Left lung (tissue), 10 donors: ENCODE data around the gene PRKACG. TPM values are rescaled to one million over a fixed set of nuclear protein-coding genes. Genes with fewer than 3 reads are reported as not detected.

Experiments
- ATAC-seq: fragments of 200-7000 bp; cut with Tn5 transposase; one replicate; pipeline ENCODE4 v1.9.1; 2020; ENCODE audit warnings: moderate library complexity
- DNase-seq, 4 donors: peaks; one replicate each; pipeline ENCODE4 v3.0.0-alpha.2; 2013 to 2020
- H3K27ac ChIP-seq, 2 donors: fragments of 200-600 bp; sonication (generic) in 1 of 2; one replicate each; pipeline versions ENCODE4 v1.5.0 to v1.8.0; 2020 to 2021
- H3K27me3 ChIP-seq, 2 donors: fragments of 200-600 bp; sonication (generic) in 1 of 2; one replicate each; pipeline versions ENCODE4 v1.5.0 to v1.8.0; 2020 to 2021
- H3K36me3 ChIP-seq, 2 donors: fragments of 200-600 bp; sonication (generic) in 1 of 2; one replicate each; pipeline versions ENCODE4 v1.5.0 to v1.8.0; 2020 to 2021
- H3K4me1 ChIP-seq, 2 donors: fragments of 200-600 bp; one replicate each; pipeline ENCODE4 v1.8.0; 2021
- H3K4me3 ChIP-seq, 2 donors: fragments of 200-600 bp; sonication (generic) in 1 of 2; one replicate each; pipeline versions ENCODE4 v1.5.0 to v1.8.0; 2020 to 2021; ENCODE audit warnings: mild to moderate bottlenecking in 1 of 2
- H3K9me3 ChIP-seq, 2 donors: fragments of 200-600 bp; sonication (generic) in 1 of 2; one replicate each; pipeline versions ENCODE4 v1.5.0 to v1.8.0; 2020 to 2021
- intact Hi-C, 2 donors: fragments of 100-400 bp; cut with DNase I; formaldehyde crosslinking; loops; one replicate each; pipeline versions ENCODE4 v1.11.2 to v1.14.2; 2022
- polyA plus RNA-seq, 6 donors: library from polyadenylated mRNA; unstranded; fragments of 120-200 nt; gene quantifications; one replicate each; pipeline ENCODE4 v1.2.1, GENCODE V29; 2013; ENCODE audit not compliant: insufficient read length in 6 of 6
- total RNA-seq, 2 donors: library from RNA; stranded (reverse); fragmentation: NEBNext Ultra II Directional; extraction: Animal tissue kit (Norgen Biotek cat#: 25700); gene quantifications; one replicate each; pipeline ENCODE4 v1.2.1, GENCODE V29; 2021
- TF ChIP-seq, protein P1 (sequence below), 2 donors: fragments of 200-600 bp; sonication (generic) in 1 of 2; IDR thresholded peaks; one replicate each; pipeline versions ENCODE4 v1.5.0 to v1.8.0; 2021; ENCODE audit warnings: antibody characterized with exemption in 2 of 2
- donor health status: DM: no; HTN: yes; CAD: no.
- donor health status: DM: no; HTN: no; CAD: no.

PRKACG gene
- total and polyA plus RNA-seq, 8 donors: 0.14 TPM; not detected in 7

DNA sequence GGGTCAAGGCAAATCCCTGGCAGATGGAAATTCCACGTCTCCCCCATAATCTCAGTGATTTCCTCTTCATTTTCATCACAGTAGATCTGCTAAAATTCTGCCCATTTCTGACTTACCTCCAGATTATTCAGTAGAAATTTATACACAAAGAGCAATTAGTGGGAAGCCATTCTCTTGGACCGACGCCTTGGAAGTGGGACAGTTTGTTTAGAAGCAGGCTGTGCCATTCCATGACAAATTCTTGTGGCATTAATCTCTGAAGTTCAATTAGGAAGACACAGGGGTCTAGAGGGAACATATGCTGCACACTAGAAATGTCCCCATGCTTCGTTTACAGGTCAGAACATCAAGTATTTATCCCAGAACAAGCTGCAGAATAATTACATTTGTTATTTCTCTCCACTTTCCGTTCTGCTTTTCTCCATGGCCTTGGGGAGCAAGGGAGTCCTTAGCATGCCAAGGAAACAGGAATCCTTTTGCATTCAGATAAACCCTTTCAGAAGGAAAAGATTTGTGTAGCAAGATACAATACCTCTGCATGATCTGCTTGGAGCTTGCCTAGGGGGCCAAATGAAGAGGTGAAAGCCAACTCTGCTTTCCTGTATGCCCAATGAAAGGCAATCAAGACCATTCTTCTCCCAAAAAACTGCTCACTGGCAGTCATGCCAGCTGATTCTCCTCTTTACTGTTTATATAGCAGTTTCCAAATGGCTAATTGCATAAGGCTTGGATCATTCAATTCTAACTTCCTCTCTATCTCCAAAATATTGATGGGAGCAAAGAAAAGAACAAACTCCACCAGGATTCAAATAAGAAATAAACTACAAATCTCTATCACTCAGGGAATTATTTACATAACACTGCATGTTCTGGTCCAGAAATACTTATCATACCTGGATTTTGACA lies 2.5 kb upstream of the PRKACG start:
- Histone ChIP-seq H3K27me3 (no peaks in the 10 kb centered on the region), H3K9me3 (no peaks in the 10 kb centered on the region), H3K4me3 (no peak overlapping the region), H3K27ac (no peak overlapping the region), H3K36me3 (no peaks in the 10 kb centered on the region), H3K4me1 (no peaks in the 10 kb centered on the region)
- TF ChIP-seq, protein P1, sequence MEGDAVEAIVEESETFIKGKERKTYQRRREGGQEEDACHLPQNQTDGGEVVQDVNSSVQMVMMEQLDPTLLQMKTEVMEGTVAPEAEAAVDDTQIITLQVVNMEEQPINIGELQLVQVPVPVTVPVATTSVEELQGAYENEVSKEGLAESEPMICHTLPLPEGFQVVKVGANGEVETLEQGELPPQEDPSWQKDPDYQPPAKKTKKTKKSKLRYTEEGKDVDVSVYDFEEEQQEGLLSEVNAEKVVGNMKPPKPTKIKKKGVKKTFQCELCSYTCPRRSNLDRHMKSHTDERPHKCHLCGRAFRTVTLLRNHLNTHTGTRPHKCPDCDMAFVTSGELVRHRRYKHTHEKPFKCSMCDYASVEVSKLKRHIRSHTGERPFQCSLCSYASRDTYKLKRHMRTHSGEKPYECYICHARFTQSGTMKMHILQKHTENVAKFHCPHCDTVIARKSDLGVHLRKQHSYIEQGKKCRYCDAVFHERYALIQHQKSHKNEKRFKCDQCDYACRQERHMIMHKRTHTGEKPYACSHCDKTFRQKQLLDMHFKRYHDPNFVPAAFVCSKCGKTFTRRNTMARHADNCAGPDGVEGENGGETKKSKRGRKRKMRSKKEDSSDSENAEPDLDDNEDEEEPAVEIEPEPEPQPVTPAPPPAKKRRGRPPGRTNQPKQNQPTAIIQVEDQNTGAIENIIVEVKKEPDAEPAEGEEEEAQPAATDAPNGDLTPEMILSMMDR (IDR thresholded peaks at IDR 0.05): no peak
- no peak for DNase-seq
- intact Hi-C loops: no loop called here
- no peak for ATAC-seq

DNA sequence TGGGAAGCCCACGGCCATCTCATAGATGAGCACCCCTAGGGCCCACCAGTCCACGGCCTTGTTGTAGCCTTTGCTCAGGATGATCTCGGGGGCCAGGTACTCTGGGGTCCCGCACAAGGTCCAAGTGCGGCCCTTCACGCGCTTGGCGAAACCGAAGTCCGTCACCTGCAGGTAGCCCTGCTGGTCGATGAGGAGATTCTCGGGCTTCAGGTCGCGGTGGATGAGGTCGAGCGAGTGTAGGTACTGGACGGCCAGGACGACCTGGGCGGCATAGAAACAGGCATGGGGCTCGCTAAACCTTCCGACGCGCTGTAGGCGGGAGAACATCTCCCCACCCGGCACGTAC lies 558 bp downstream of the PRKACG start:
- H3K9me3 ChIP-seq: no peaks in the 10 kb centered on the region
- no peak for ATAC-seq
- TF ChIP-seq, protein P1 (IDR thresholded peaks at IDR 0.05): no peak
- DNase-seq: no peak
- no peak overlapping the region for H3K4me3 ChIP-seq
- intact Hi-C loops: no loop called here
- no peaks in the 10 kb centered on the region for H3K27me3 ChIP-seq
- no peaks in the 10 kb centered on the region for H3K4me1 ChIP-seq
- peaks cover 0 to 11% of the 10 kb centered on the region in 2 donors for H3K36me3 ChIP-seq
- H3K27ac ChIP-seq: no peak overlapping the region

DNA sequence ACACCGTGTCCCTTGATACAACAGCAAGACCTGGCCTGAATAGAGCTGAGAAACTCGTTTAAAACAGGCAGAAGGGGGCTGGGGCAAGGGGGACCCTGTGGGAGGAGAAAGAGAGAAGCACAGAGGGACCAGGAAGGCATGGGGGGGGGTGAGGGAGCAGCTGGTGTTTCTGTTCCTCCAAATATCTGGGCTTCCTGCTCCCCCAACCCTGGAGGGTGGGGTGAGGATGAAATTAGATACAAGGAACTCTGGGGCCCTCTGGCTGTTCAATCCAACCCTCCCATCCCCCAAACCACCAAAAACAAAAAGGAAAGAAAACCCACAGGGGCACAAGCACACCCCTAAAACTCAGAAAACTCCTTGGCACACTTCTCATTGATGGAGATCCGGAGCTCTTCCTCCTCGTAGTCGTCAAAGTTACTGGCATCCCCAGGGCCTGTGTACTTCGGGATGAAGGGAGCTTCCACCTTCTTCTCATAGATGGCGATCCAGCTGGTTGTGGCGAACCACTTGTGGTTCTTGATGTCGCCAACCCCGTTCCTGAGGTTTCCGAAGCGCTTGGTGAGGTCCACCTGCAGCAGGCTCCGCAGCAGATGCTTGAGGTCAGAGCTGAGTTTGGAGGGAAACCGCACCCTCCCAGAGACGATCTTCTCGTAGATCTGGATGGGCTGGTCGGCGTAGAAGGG lies 1.1 kb downstream of the PRKACG start:
- ATAC-seq: no peak
- intact Hi-C loops: no loop called here

DNA sequence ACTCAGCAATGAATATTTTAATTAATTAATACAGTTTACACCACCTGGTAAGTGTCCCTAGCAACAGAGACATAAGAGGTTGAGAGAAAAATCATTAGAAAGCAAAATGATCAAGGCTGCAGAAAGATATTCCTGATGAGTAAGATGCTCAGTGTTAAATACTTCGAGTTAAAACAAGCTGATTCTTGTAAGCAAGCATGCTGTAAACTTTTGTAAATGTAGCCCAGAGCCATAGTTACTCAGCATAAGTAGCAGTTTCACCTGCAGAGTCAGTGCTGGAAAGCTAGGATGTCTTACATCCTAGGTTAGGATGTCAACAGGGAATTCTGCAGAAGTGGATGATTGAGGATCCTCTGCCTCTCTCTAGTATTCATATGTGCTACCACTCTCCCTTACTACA lies 4.2 kb downstream of the PRKACG start:
- TF ChIP-seq, protein P1 (IDR thresholded peaks at IDR 0.05): no peak
- DNase-seq (no peak), ATAC-seq (no peak)
- H3K4me3 ChIP-seq: no peak overlapping the region
- H3K36me3 ChIP-seq: peaks cover 0 to 15% of the 10 kb centered on the region in 2 donors
- intact Hi-C loops: no loop called here
- no peak overlapping the region for H3K27ac ChIP-seq
- H3K9me3 ChIP-seq: no peaks in the 10 kb centered on the region
- no peaks in the 10 kb centered on the region for H3K4me1 ChIP-seq
- no peaks in the 10 kb centered on the region for H3K27me3 ChIP-seq

More for the DNA sequence above, 1.1 kb downstream of the PRKACG start:
- H3K27me3 ChIP-seq: no peaks in the 10 kb centered on the region
- H3K27ac ChIP-seq: no peak overlapping the region
- H3K36me3 ChIP-seq: peaks cover 0 to 15% of the 10 kb centered on the region in 2 donors
- H3K9me3 ChIP-seq: no peaks in the 10 kb centered on the region
- H3K4me3 ChIP-seq: no peak overlapping the region
- no peaks in the 10 kb centered on the region for H3K4me1 ChIP-seq
- TF ChIP-seq, protein P1 (IDR thresholded peaks at IDR 0.05): no peak
- no peak for DNase-seq

DNA sequence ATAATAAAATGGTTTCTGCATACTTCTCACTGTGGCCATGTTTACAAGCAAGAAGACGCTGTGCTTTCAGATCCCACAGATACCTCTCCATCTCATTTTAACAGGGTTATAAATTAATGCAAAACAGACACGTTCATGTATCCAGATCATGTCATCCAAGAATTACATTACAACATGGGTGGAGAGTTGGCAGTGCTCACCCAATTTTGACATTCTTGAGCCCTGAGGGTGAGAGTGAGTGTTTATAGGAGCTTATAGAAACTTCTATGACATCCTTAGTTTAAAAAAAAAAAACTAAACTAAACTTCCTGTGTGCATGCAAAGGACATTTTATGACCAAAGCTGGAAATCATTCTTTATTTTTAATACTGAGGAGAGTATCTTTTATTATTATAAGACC lies 9.1 kb downstream of the PRKACG start:
- Histone ChIP-seq H3K9me3 (no peaks in the 10 kb centered on the region), H3K4me1 (no peaks in the 10 kb centered on the region), H3K4me3 (no peak overlapping the region), H3K27ac (no peak overlapping the region), H3K36me3 (peaks cover 0 to 15% of the 10 kb centered on the region in 2 donors), H3K27me3 (no peaks in the 10 kb centered on the region)
- DNase-seq (no peak), ATAC-seq (no peak)
- intact Hi-C loops: no loop called here
- TF ChIP-seq, protein P1 (IDR thresholded peaks at IDR 0.05): no peak
